Fibroblast of villous mesenchyme (primary cell): ENCODE results near the gene WDR18. TPM values are rescaled to one million over a fixed set of nuclear protein-coding genes. Genes with fewer than 3 reads are reported as not detected.
A peak's percentile ranks its signal among the peaks of the same experiment; 100 is the strongest.

Source experiments
- DNase-seq: peaks from one replicate; pipeline ENCODE4 v3.0.0-alpha.2; 2010; ENCODE audit warnings: low read depth
- H3K4me3 ChIP-seq: 2 replicates; pipeline ENCODE4 v1.5.1; 2011; ENCODE audit warnings: low read depth, mild to moderate bottlenecking, low read length
- total RNA-seq: library from RNA; depleted of rRNA; stranded (reverse); fragments of >200 nt; gene quantifications from 2 replicates; pipeline ENCODE4 v1.2.3, GENCODE V29; 2012
- TF ChIP-seq, protein P1 (sequence below): IDR thresholded peaks from 2 replicates; pipeline ENCODE4 v1.5.1; 2012; ENCODE audit warnings: low read depth, mild to moderate bottlenecking, low read length; ENCODE audit not compliant: insufficient read depth

Gene WDR18
- total RNA-seq, 1 donor = 49.7 TPM

DNA sequence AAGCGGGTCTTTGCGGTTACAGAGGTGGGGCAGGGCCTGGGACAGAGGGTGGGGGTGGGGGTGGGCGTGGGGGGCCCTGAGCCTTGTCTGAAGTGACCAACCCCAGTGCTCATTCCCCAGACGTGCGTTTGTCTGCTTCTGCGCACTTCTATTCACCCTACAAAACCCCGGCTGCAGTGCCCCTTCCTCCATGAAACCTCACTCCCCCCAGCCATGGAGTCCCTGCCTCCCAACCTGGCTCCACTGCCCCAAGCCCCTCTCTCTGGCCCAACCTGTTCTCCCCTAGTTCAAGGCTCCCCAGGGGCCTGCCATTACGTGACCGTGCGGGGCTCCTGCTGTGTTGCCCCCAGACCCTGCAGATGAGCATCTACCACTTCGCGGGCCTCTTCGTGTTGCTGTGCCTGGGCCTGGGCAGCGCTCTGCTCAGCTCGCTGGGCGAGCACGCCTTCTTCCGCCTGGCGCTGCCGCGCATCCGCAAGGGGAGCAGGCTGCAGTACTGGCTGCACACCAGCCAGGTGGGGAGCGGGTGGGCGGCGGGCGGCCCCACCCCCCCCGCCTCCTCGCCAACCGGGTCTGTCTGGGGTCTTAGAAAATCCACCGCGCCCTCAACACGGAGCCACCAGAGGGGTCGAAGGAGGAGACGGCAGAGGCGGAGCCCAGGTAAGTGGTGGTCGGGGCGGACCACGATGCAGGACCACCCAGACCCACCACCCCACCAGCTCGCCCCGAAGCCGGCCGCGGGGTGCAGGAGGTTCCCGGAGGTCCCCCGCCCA is 24.3 kb downstream of the WDR18 start:
- no peak overlapping the region for H3K4me3 ChIP-seq
- no peak for DNase-seq
- TF ChIP-seq, protein P1, sequence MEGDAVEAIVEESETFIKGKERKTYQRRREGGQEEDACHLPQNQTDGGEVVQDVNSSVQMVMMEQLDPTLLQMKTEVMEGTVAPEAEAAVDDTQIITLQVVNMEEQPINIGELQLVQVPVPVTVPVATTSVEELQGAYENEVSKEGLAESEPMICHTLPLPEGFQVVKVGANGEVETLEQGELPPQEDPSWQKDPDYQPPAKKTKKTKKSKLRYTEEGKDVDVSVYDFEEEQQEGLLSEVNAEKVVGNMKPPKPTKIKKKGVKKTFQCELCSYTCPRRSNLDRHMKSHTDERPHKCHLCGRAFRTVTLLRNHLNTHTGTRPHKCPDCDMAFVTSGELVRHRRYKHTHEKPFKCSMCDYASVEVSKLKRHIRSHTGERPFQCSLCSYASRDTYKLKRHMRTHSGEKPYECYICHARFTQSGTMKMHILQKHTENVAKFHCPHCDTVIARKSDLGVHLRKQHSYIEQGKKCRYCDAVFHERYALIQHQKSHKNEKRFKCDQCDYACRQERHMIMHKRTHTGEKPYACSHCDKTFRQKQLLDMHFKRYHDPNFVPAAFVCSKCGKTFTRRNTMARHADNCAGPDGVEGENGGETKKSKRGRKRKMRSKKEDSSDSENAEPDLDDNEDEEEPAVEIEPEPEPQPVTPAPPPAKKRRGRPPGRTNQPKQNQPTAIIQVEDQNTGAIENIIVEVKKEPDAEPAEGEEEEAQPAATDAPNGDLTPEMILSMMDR = no peak

DNA sequence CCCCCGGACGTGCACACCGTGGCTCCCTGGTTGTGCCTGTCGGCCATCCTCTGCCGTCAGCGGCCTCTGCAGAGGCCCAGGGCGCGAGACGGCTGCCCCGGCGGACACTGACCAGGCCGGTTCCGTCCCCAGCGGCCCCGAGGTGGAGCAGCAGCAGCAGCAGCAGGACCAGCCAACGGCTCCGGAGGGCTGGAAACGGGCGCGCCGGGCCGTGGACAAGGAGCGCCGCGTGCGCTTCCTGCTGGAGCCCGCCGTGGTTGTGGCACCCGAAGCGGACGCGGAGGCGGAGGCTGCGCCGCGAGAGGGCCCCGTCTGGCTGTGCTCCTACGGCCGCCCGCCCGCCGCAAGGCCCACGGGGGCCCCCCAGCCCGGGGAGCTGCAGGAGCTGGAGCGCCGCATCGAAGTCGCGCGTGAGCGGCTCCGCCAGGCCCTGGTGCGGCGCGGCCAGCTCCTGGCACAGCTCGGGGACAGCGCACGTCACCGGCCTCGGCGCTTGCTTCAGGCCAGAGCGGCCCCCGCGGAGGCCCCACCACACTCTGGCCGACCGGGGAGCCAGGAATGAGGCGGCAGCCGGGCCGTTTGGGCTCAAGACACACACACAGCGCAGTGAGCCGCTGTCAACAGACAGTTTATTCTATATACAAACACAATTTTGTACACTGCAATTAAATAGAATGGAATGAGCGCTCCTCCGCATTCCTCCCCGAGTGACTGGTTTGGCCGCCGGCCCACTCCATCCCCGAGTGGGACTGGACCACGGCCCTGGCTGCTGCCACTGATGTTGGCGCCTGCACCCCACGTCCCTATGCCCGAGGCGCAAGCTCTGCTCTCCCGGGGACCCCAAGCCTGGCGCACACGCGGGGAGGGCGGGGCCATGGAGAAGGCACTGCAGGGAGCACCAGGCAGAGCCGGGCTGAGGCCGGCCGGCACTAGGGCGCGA is 25.2 kb downstream of the WDR18 start:
- DNase-seq = peak; percentile 86
- TF ChIP-seq, protein P1 = no peak
- no peak overlapping the region for H3K4me3 ChIP-seq

DNA sequence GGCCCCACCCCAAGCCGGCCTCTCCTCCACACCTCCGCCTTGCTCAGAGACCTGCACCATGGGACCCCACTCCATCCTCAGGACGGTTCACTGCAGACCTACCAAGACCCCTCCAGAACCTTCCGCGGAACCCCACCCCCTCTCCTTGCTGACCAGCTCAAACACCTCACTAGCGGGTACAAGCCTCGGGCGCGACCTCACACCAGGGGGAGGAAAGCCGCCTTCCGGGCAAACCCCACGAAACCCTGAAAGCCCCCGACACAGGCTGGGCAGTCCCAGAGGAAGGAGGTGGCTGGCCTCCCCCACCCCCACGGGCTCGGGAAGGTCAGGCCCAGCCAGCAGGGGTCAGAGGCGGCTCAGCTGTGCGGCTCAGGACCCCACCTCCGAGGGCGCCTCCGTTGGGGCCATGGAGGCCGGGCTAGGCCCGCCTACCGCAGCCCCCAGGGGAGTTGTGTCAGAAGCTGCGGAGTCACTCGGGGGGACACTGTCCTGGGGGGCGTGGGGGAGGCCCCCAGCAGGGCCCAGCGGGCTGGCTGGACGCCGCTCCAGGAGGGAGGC is 25.9 kb downstream of the WDR18 start:
- no peak for DNase-seq
- H3K4me3 ChIP-seq = no peak overlapping the region
- TF ChIP-seq, protein P1 = no peak

DNA sequence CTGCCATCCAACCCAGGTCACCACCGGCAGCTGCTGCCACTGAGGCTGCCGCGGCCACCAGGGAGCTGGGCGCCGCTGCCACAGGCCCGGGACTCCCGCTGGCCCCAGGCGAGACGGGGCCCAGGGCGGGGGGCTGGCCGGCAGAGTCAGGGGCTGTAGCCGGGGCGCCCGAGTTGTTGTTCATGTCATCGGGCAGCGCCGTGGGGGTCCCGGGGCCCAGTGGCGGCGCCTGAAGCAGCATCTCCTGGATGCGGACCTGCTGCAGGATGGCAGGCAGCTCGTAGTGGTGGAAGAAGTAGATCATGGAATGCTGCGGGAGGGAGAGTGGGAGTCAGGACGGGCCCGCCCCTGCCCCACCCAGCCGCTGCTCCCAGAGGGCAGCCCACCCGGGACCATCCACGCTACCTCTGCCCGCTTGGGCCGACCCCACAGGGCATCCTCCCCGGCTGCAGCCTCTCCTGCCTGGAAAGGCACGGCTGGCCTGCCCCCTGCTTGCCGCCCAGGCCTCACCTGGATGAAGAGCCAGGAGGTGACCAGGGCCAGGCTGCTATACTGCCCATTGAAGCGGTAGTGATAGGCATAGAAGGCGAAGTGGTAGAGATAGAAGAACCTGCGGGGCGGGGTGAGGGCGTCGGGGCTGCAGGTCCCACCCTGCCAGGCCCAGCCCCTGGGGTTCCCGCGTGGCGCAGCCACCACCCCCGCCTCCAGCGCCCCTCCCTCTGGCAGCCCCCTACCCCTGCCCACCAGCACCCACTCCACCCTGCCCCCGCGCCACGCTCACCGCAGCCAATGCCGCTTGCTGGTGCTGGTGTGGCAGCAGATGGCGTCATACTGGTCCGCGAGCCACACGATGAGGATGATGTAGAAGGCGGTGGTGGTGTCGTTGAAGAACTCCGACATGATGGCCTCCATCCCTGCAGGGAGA is 26.7 kb downstream of the WDR18 start:
- DNase-seq = no peak
- H3K4me3 ChIP-seq = no peak overlapping the region
- TF ChIP-seq, protein P1 = no peak

DNA sequence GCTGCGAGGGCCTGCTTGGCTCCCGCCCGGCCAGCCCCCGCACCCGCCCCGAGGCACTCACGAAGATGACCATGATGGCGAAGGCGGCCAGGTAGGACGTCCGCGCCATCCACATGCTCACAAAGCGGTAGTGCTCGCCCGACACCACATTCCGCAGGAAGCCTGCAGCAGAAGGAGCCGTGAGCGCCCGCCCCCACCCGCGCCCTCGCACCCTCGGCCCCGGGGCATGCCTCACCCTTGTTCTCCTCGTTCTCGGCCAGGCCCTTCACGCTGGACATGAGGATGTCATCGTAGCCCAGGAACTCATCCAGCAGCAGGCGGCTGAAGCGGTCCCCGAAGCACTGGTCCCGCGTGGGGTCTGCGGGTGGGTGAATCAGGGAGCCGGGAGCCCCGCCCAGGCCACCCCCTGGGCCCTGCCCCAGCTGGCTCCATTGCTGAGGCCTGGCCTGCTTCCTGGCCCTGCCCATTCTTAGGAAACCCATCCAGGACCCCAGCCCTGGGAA is 27.7 kb downstream of the WDR18 start:
- no peak for DNase-seq
- TF ChIP-seq, protein P1 = no peak

DNA sequence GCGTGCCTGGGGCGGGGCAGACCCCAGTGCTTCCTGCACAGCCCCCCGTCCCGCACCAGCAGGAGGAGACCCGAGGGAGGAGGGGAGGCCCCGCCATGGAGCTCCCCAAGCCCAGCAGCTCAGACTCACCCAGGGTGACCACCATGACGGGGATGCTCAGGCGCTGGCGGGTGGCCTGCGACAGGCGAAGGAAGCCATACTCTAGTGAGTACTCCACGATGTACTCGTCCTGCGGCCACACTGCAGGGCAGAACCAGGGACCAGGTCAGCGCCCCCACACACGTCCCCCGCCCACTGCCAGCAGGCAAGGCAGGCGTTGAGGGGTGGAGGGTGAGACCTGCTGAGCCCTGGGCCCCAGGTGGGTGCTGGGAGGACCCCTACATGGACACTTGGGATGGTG is 28.2 kb downstream of the WDR18 start:
- TF ChIP-seq, protein P1 = no peak
- no peak overlapping the region for H3K4me3 ChIP-seq
- DNase-seq = no peak

More for the DNA sequence above, 27.7 kb downstream of the WDR18 start:
- no peak overlapping the region for H3K4me3 ChIP-seq
